GM19240 (cell line): ENCODE data around the gene GADL1.

Source experiments
- DNase-seq: peaks from one replicate; pipeline ENCODE4 v3.0.0; 2011; ENCODE audit warnings: low spot score; ENCODE audit not compliant: insufficient read length

Gene GADL1

GRCh38 chr3:30894521-30895251 is at the start of gene GADL1:
Gene GADL1, minus strand, starts transcription at chr3:30894661. Its CDS starts 47 bp downstream, at chr3:30894614.
- DNase-seq, result no peak

GRCh38 chr3:30944124-30944523 is 49.7 kb upstream of the GADL1 start:
- DNase-seq, result no peak

- DNase-seq, result no peak
Observed at GRCh38 chr3:30943206-30943605, 48.7 kb upstream of the GADL1 start.

- DNase-seq, result no peak
Observed at GRCh38 chr3:30941342-30941741, 46.9 kb upstream of the GADL1 start.

- no peak for DNase-seq
Observed at GRCh38 chr3:30940740-30941139, 46.3 kb upstream of the GADL1 start.

GRCh38 chr3:30934208-30934550 is 39.7 kb upstream of the GADL1 start:
- DNase-seq, result no peak

- no peak for DNase-seq
Observed at GRCh38 chr3:30933478-30934207, 39.2 kb upstream of the GADL1 start.

- DNase-seq, result no peak
Observed at GRCh38 chr3:30932513-30933098, 38.1 kb upstream of the GADL1 start.

- no peak for DNase-seq
Observed at GRCh38 chr3:30924763-30925162, 30.3 kb upstream of the GADL1 start.

GRCh38 chr3:30919564-30919963 is 25.1 kb upstream of the GADL1 start:
- no peak for DNase-seq

GRCh38 chr3:30918761-30919160 is 24.3 kb upstream of the GADL1 start:
- DNase-seq, result no peak

- no peak for DNase-seq
Observed at GRCh38 chr3:30915782-30916181, 21.3 kb upstream of the GADL1 start.

GRCh38 chr3:30914696-30915095 is 20.2 kb upstream of the GADL1 start:
- DNase-seq, result no peak

- DNase-seq, result no peak
Observed at GRCh38 chr3:30913176-30913575, 18.7 kb upstream of the GADL1 start.

GRCh38 chr3:30912301-30912700 is 17.8 kb upstream of the GADL1 start:
- no peak for DNase-seq

GRCh38 chr3:30908456-30909037 is 14.1 kb upstream of the GADL1 start:
- no peak for DNase-seq

GRCh38 chr3:30904996-30905395 is 10.5 kb upstream of the GADL1 start:
- DNase-seq, result no peak

- no peak for DNase-seq
Observed at GRCh38 chr3:30895329-30895728, 868 bp upstream of the GADL1 start.

GRCh38 chr3:30893678-30894325 is 659 bp downstream of the GADL1 start:
- no peak for DNase-seq

GRCh38 chr3:30890907-30891306 is 3.6 kb downstream of the GADL1 start:
- no peak for DNase-seq

GRCh38 chr3:30886888-30887287 is 7.6 kb downstream of the GADL1 start:
- no peak for DNase-seq

- no peak for DNase-seq
Observed at GRCh38 chr3:30878862-30879261, 15.6 kb downstream of the GADL1 start.
